SH-SY5Y (cell line): ENCODE results near the gene RELL1.

Source experiments
- GATA2 ChIP-seq: IDR thresholded peaks from 2 replicates; pipeline ENCODE4 v1.6.1; 2011; ENCODE audit warnings: mild to moderate bottlenecking, low read depth, low read length
- GATA3 ChIP-seq: IDR thresholded peaks from 2 replicates; pipeline ENCODE4 v1.6.1; 2011; ENCODE audit warnings: low read depth, mild to moderate bottlenecking, low read length, moderate library complexity

- no peak for TF ChIP-seq GATA2
- TF ChIP-seq GATA3, result no peak
Observed at GRCh38 chr4:37678624-37679023, 7.6 kb downstream of the RELL1 start.
